ENCODE data around the gene TFAP2E.

GRCh38 chr1:35567947-35568558 is 5.1 kb upstream of the TFAP2E start:
- no peak for TF ChIP-seq CTCF (IDR thresholded peaks at IDR 0.05)
- TF ChIP-seq POLR2A (IDR thresholded peaks at IDR 0.05) = no peak

Data from vagina (tissue), 2 donors.